Panc1 (cell line): ENCODE results near the gene FH. TPM values are rescaled to one million over a fixed set of nuclear protein-coding genes. Genes with fewer than 3 reads are reported as not detected.

ENCODE experiments used
- ATAC-seq: fragments of 200-7000 bp; cut with Tn5 transposase; 2 replicates; pipeline ENCODE4 v1.9.1; 2020; ENCODE audit warnings: mild to moderate bottlenecking, moderate library complexity
- BruUV-seq: library from RNA; stranded (reverse); fragments of 400-500 nt; replicated peaks from 2 replicates; lab custom pipeline; 2021; lab: Mats Ljungman, UMichigan
- CTCF ChIA-PET: fragments of 300-600 bp; sonication (Branson Sonifier 250); formaldehyde crosslinking; loops from one replicate; lab custom pipeline; 2022; ENCODE audit warnings: antibody characterized with exemption; lab: Charles Lee
- POLR2A ChIA-PET: fragments of 300-600 bp; sonication (Branson Sonifier 250); formaldehyde crosslinking; loops from one replicate; lab custom pipeline; 2022; ENCODE audit warnings: antibody characterized with exemption; lab: Charles Lee
- DNase-seq: peaks from one replicate; pipeline ENCODE4 v3.0.0-alpha.2; 2010; ENCODE audit warnings: low read depth, low spot score
- H3K27ac ChIP-seq: 2 replicates; pipeline ENCODE4 v1.5.1; 2011; ENCODE audit warnings: mild to moderate bottlenecking, low read length, inconsistent platforms
- H3K27me3 ChIP-seq: fragments of 200-500 bp; sonication (Bioruptor generic); 2 replicates; pipeline ENCODE4 v1.6.0; 2014; ENCODE audit warnings: low read length, inconsistent platforms; ENCODE audit not compliant: control insufficient read depth, insufficient read depth
- H3K36me3 ChIP-seq: fragments of 200-500 bp; sonication (Bioruptor generic); 2 replicates; pipeline ENCODE4 v1.5.1; 2014; ENCODE audit warnings: inconsistent platforms, mild to moderate bottlenecking, low read length, moderate library complexity; ENCODE audit not compliant: control insufficient read depth, insufficient read depth
- H3K4me1 ChIP-seq: 2 replicates; pipeline ENCODE4 v1.5.1; 2011; ENCODE audit warnings: inconsistent platforms, mild to moderate bottlenecking, low read length, moderate library complexity; ENCODE audit not compliant: control insufficient read depth, insufficient read depth
- H3K4me3 ChIP-seq, 2 experiments: 2 replicates each; pipeline ENCODE4 v1.5.1; 2011 to 2012; ENCODE audit warnings: low read depth in 2 of 2, low read length in 2 of 2, mild to moderate bottlenecking in 2 of 2, inconsistent platforms in 1 of 2, moderate library complexity in 1 of 2
- H3K9me3 ChIP-seq: fragments of 200-500 bp; sonication (Bioruptor generic); 2 replicates; pipeline ENCODE4 v1.5.1; 2014; ENCODE audit warnings: low read depth, mild to moderate bottlenecking, inconsistent platforms, low read length, moderate library complexity; ENCODE audit not compliant: control insufficient read depth, insufficient read depth
- CTCF ChIP-seq: fragments of 450-650 bp; IDR thresholded peaks from 2 replicates; pipeline ENCODE4 v1.5.1; 2017; ENCODE audit warnings: mild to moderate bottlenecking
- POLR2AphosphoS5 ChIP-seq: IDR thresholded peaks from 2 replicates; pipeline ENCODE4 v1.6.1; 2012; ENCODE audit warnings: mild to moderate bottlenecking, low read depth, low read length, moderate library complexity
- REST ChIP-seq, 2 experiments: IDR thresholded peaks; 2 replicates each; pipeline ENCODE4 v1.6.1; 2011 to 2012; ENCODE audit warnings: low read depth in 2 of 2, control low read depth in 1 of 2, low read length in 1 of 2, mild to moderate bottlenecking in 1 of 2, moderate library complexity in 1 of 2; ENCODE audit not compliant: insufficient read depth in 1 of 2
- SIN3A ChIP-seq: IDR thresholded peaks from 2 replicates; pipeline ENCODE4 v1.6.1; 2012; ENCODE audit warnings: low read depth, mild to moderate bottlenecking, low read length, moderate library complexity, borderline replicate concordance; ENCODE audit not compliant: insufficient read depth
- TCF7L2 ChIP-seq: IDR thresholded peaks from 2 replicates; pipeline ENCODE4 v1.6.1; 2011; ENCODE audit warnings: mild to moderate bottlenecking, low read depth, low read length, inconsistent platforms
- in situ Hi-C: cut with HindIII; loops from 2 replicates; pipeline ENCODE4 v1.10.0; 2016; ENCODE audit warnings: low sequenced_read_pairs, low pct_unique_long_range_greater_than_20kb
- intact Hi-C: fragments of 100-400 bp; cut with micrococcal nuclease; formaldehyde crosslinking; loops from one replicate; pipeline ENCODE4 v1.10.0; 2022; ENCODE audit not compliant: unreplicated experiment
- total RNA-seq: library from RNA; stranded (reverse); gene quantifications from one replicate; pipeline ENCODE4 v1.2.1, GENCODE V29; 2021; ENCODE audit not compliant: unreplicated experiment

FH gene
- total RNA-seq, 1 experiment from 2014 or later: 87.1 TPM

DNA sequence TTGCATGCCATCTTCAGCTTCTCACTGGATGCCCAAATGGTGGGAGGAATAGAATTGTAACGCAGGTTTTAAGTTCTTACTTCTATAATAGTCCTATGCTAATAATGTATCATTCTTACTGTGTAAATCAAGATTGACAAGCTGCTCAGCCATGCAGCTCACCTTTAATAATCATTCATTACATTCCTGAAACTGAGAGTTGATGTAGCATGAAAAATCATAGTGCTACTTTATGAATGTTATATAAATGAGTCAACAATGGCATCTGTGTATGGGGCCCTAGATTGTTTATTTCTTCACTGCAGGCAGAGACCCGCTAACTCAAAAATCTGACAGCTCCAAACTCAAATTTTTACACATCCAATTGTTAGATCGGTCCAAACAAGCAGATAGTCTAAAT lies 34.4 kb downstream of the FH start:
- in situ Hi-C loops: no loop called here
- BruUV-seq: no TSS peak
- no peak for TF ChIP-seq SIN3A
- TF ChIP-seq CTCF: no peak
- TF ChIP-seq REST (IDR thresholded peaks at IDR 0.05; ENCODE audit: insufficient read depth in 1 of 2, low read depth in 2 of 2, low read length in 1 of 2): no peak

DNA sequence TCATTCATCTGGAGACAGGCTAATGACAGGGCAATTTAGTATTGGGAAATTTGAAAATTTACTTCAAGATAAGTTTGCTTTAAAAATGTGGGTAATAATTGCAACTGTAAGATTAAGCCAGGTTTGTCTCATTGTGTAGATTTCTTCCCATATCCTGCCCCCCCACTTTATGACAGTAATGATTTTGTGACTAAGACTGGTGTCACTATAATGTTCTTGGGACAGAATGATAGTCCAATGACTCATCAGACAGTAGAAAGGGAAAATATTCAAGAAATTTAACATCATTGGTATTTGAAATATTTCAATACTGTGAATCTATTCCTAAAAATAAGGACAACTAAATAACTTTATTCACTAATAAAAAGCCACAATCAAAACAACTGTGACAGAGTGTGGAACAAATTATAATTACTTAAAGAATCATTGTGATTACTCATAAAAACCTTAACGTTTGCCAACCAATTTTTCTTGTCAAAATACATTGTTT lies 36.7 kb downstream of the FH start:
- H3K27ac ChIP-seq: no peak overlapping the region
- intact Hi-C loops: loop anchor here (5.0 kb wide), 1 partner anchor 516 kb away; no protein-coding TSS in a partner anchor
- ChIA-PET POLR2A (no interaction called here), CTCF (no interaction called here)
- no peaks in the 10 kb centered on the region for H3K27me3 ChIP-seq
- BruUV-seq: no TSS peak
- H3K4me1 ChIP-seq: no peaks in the 10 kb centered on the region; the same call in 1 of the 2 replicates
- DNase-seq (no peak), ATAC-seq (peak; percentile 86)
- no peak for TF ChIP-seq SIN3A
- TF ChIP-seq TCF7L2: no peak
- TF ChIP-seq REST (IDR thresholded peaks at IDR 0.05; ENCODE audit: insufficient read depth in 1 of 2, low read depth in 2 of 2, low read length in 1 of 2): no peak
- TF ChIP-seq POLR2AphosphoS5: no peak
- no peak for TF ChIP-seq CTCF
- in situ Hi-C loops: no loop called here
- no peaks in the 10 kb centered on the region for H3K36me3 ChIP-seq
- H3K9me3 ChIP-seq: no peaks in the 10 kb centered on the region
- H3K4me3 ChIP-seq: no peak overlapping the region

More for the DNA sequence above, 34.4 kb downstream of the FH start:
- Histone ChIP-seq H3K9me3 (no peaks in the 10 kb centered on the region), H3K36me3 (no peaks in the 10 kb centered on the region), H3K4me1 (no peaks in the 10 kb centered on the region; the same call in 1 of the 2 replicates), H3K27me3 (no peaks in the 10 kb centered on the region), H3K4me3 (no peak overlapping the region), H3K27ac (no peak overlapping the region)
- ChIA-PET POLR2A (interaction anchor here (0.6 kb wide), 1 partner anchor 180 kb away, joined by 3 read pairs; no protein-coding TSS in a partner anchor), CTCF (interaction anchor here (0.6 to 1.2 kb wide), 2 partner anchors 59 to 753 kb away, joined by 3 to 6 read pairs; no protein-coding TSS in a partner anchor)
- no peak for ATAC-seq
- DNase-seq: no peak
- intact Hi-C loops: loop anchor here (5.0 kb wide), 1 partner anchor 598 kb away; no protein-coding TSS in a partner anchor
